GM18861 (cell line): ENCODE data around the gene ZNF234.
"Not testable (repeated sequence)": the region's sequence is repeated elsewhere in the genome, so short reads cannot be mapped to it uniquely, and the experiment has no call there.

Experiments used
- ATAC-seq: cut with Tn5 transposase; IDR thresholded peaks from one replicate; pipeline ENCODE4 v1.9.1; 2021; ENCODE audit not compliant: unreplicated experiment

Gene ZNF234

DNA sequence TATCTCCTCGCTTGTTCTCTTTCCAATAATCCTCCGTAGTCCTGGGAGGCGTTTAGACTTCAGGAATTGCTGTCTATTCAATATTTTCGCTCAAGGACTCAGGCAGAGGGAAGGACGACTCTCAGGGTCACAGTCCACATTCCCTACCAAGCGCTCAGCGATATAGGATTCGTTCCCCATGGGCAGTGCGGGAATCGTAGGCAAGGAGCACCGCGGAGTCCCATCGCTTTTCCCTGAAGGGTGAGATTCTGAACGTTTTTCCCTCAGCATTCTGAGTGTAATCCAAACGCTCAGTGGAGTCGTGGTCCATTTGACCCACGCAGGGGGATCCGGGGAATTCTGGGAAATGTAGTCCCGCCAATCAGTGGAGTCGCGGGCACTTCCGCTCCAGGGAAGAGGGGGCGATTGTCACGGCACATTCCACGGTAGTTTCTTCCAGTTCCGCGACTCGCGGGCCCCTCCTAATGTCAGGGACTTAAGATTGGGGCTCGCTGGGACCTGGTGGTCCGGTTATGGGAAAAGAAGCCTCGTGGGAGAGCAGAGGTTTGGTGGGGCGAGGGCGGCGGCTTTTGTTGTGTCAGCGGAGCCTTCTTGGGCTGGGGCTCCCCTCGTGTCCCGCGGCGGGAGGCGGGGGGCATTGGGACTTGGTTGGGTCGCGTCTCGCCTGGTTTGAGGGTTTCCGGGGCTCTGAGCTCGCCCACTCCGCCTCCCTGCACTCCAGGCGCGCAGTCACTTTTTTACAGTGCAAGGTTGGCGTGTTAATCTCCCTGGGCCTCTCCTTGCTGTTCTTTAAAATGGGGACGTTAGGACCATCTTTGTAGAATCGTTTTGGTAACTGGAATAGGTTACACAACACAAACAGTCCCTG lies at the start of gene ZNF234:
Gene ZNF234, plus strand, starts transcription at position 364 of the 868 bp plus-strand sequence. CDS start 3,079 bp downstream, outside the sequence.
- no peak for ATAC-seq

DNA sequence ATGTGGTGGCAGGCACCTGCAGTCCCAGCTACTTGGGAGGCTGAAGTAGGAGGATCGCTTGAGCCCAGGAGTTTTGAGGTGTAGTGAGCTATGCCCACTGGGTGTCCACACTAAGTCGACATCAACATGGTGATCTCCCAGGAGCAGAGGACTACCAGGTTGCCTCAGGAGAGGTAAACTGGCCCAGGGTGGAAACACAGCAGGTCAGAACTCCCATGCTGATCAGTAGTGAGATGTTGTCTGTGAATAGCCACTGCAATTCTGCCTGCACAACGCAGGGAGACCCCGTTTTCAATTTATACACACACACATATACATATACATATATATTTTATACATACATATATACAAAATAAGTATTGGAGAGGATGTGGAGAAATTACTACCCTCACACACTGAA lies 49.2 kb upstream of the ZNF234 start:
- no peak for ATAC-seq

DNA sequence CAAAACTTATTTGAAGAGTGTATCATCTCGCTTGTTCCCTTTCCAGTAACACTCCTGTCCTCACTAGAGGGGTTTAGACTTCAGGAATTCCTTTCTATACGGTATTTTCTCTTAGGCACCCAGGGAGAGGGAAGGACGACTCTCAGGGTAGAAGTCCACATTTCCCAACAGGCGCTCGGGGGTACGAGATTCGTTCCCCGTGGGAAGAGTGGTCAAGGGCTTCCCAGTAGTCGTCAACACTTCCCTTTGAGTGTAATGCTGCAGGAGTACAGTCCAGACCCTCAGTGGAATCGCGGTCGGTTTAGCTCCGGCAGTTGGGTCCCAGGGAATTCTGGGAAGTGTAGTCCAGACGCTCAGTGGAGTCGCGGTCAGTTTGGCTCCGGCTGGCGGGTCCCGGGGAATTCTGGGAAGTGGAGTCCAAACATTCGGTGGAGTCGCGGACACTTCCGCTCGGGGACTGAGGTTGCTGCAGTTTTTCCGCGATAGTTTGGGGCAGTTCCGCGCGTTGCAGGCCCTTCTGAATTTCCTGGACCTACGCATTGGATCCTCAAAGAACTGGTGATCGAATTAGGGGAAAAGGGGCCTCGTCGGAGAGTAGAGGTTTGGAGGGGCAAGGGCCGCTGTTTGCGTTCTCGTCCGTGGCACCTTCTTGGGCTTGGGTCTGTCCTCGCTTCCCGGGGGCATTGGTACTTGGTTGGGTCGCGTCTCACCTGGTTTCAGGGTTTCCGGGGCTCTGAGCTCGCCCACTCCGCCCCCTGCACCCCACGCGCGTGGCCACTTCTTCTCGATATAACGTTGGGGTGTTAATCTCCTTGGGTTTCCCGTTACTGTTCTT lies 47.2 kb upstream of the ZNF234 start, which contains the start of gene ZNF224:
Gene ZNF224, plus strand, starts transcription at position 431 of the 835 bp plus-strand sequence. CDS start 3,513 bp downstream, outside the sequence.
- peak; percentile 64 for ATAC-seq

DNA sequence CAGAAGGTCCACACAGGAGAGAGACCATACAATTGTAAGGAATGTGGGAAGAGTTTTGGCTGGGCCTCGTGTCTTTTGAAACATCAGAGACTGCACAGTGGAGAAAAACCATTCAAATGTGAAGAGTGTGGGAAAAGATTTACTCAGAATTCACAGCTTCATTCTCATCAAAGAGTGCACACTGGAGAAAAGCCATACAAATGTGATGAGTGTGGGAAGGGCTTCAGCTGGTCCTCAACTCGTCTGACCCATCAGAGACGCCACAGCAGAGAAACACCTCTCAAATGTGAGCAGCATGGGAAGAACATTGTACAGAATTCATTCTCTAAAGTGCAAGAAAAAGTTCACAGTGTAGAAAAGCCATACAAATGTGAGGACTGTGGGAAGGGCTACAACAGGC lies 33.6 kb upstream of the ZNF234 start:
- ATAC-seq, result no peak

DNA sequence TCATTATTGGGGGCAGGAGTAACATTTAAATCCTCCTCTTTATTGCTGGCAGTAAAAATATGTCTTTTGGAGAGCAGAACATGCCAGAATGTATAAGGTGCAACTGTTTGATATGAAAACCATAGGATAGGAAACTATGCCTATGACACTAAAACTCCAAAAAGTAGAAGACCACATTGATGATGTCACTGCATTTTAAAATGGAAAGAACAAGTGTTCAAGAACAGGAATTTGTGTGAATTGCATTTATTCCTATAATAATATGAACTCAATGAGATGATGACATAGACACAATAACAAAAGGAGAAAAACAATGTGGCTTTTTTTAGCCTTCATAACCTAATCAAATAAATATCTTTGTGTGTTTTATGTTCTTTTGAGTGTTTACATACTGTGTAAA lies 31.9 kb upstream of the ZNF234 start:
- no peak for ATAC-seq

DNA sequence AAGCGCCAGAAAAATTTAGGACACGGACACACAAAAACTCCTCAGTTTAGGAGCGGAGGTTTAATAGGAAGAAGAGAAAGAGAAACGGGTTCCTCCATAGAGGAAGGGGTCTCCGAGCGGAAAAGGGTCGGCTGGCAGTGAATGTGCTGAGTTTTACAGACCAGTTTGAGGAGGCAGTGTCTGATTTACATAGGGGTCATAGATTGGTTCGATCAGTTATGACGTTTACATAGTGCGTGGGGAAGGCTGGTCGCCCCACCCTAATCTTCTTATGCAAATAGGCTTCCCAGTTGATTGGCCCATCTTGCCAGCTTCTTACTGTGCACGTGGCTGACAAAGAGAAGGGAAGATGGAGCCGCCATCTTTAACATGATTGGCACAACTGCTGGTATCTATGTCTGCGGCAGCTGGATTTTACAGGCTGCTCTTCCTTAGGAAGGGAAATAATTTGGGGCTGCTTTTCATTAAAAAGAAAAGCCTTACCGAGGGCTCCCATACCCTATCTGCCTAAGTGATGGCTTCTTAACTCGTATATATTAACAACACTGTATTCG lies 29.4 kb upstream of the ZNF234 start:
- ATAC-seq, result no peak

DNA sequence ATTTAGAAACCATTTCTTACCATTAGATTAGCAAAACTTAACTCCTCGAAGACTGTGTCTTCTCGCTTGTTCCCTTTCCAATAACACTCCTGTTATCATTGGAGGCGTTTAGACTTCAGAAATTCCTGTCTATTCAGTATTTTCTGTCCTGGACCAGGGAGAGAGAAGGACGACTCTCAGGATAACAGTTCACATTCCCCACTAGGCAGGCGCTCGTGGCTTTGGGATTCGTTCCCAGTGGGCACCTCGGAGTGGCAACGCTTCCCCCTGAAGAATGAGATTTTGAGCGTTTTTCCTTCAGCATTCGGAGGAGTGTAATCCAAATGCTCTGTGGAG lies 28.6 kb upstream of the ZNF234 start:
- ATAC-seq, result no peak

DNA sequence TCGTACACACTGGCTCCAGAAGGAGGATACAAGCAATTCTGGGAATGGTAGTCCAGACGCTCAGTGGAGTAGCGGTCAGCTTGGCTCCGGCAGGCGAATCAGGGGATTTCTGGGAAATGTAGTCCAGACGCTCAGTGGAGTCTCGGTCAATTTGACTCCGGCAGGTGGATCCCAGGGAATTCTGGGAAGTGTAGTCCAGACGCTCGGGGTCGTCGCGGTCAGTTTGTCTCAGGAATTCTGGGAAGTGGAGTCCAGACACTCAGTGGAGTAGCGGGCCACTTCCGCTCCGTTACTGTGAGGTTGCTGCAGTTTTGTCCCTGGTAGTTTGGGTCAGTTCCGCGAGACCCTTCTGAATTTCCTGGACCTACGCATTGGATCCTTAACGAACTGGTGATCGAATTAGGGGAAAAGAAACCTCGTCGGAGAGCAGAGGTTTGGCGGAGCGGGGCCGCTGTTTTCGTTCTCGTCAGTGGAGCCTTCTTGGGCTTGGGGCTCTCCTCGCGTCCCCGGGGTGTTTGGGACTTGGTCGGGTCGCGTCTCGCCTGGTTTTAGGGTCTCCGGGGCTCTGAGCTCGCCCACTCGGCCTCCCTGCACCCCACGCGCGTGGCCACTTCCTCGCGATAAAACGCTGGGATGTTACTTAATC lies 28.1 kb upstream of the ZNF234 start, which contains the start of gene ZNF225:
Gene ZNF225, plus strand, starts transcription at position 262 of the 646 bp plus-strand sequence. CDS start 2,429 bp downstream, outside the sequence.
- ATAC-seq, result peak; percentile 85

DNA sequence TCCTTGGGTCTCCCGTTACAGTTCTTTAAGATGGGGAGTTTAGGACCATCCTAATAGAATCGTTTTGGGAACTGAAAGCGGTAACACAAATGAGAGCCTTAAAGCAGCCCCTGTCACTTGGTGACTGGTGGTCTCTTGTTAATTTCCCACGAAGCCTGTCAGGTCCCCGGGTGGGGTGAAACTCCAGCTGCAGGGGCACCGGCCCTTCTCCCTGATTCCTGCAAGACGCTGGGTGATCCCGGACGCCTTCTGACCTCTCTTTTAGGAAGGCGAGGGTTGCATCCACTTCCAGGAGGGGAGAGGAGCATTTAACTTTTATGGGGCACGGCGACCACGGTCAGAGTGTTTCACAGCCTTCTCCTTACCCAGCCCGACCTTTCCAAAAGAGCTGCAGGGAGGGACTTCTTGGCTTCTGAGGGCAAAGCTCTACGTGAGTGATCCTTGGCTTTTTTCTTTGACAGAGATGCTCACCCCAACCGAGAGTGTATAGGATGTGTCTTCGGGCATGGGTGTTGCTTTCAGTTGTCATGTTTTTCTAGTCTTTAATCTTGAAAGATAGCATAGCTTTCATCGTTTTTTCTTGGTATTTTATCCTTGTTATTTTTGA lies 27.5 kb upstream of the ZNF234 start:
- ATAC-seq, result no peak

DNA sequence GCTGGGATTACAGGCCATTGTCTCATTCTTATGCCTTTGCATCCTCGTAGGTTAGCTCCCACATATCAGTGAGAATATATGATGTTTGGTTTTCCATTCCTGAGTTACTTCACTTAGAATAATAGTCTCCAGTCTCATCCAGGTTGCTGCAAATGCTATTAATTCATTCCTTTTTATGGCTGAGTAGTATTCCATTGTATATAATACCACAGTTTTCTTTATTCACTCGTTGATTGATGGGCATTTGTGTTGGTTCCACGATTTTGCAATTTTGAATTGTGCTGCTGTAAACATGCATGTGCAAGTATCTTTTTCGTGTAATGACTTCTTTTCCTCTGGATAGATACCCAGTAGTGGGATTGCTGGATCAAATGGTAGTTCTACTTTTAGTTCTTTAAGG lies 20.2 kb upstream of the ZNF234 start:
- not testable (repeated sequence) for ATAC-seq

DNA sequence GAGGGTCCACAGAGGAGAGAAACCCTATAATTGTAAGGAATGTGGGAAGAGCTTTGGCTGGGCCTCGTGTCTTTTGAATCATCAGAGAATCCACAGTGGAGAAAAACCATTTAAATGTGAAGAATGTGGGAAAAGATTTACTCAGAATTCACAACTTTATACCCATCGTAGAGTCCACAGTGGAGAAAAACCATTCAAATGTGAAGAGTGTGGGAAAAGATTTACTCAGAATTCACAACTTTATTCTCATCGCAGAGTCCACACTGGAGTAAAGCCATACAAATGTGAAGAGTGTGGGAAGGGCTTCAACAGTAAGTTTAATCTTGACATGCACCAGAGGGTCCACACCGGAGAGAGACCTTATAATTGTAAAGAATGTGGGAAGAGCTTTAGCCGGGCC lies 9.4 kb upstream of the ZNF234 start:
- no peak for ATAC-seq

DNA sequence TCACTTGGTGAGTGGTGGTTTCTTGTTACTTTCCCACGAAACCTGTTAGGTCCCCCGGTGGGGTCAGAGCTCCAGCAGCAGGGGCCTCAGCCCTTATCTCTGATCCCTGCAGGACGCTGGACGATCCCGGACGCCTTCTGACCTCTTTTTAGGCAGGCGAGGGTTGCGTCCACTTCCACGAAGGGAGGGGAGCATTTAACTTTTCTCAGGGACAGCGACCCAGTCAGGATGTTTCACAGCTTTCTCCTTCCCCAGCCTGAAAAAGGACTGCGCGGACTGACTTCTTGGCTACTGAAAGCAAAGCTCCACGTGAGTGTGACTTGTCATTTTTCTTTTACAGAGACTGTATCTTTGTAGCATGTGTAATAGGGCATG lies 692 bp downstream of the ZNF234 start:
- no peak for ATAC-seq

DNA sequence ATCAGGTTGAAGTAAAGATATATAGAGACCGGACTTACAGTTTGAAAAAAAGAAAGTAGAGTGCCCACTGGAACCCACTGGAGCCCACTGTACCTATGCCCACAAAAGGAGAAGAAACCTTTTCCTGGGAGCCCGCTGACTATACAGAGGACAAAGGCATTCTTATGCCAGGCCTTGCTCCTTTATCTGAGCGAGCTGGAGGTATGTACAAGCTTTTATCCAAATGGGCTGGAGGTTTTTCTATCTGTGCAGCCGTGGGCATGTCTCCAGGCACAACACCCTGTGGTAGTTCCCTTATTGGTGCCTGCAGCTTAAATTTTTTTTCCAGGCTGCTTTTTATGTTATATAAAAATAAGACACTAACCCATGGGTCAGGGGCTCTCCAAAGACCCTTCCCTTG lies 8.4 kb downstream of the ZNF234 start:
- ATAC-seq, result no peak

DNA sequence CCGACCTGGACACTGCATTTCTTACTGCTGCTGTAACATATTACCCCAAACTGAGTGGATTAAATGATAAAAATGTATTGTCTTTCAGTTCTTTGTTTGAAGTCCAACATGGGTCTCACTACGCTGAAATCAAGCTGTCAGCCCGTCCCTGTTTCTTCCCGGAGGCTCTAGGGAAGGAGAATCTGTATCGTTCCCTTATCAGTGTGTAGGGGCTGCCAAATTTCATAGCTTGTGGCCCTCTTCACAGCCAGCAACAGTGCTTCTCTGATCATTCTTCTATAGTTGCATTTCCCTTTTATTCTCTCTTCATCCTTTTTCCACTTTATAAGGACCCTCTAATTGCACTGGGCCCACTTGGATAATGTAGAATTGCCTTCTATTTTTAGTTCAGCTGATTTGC lies 10.1 kb downstream of the ZNF234 start:
- no peak for ATAC-seq

DNA sequence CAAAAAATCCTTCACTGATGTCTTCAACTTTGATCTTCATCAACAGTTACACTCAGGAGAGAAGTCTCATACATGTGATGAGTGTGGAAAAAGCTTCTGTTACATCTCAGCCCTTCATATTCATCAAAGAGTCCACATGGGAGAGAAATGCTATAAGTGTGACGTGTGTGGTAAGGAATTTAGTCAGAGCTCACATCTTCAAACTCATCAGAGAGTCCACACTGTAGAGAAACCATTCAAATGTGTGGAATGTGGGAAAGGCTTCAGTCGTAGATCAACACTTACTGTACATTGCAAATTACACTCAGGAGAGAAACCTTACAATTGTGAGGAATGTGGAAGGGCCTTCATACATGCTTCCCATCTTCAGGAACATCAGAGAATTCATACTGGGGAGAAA lies 15.1 kb downstream of the ZNF234 start:
- ATAC-seq, result no peak

DNA sequence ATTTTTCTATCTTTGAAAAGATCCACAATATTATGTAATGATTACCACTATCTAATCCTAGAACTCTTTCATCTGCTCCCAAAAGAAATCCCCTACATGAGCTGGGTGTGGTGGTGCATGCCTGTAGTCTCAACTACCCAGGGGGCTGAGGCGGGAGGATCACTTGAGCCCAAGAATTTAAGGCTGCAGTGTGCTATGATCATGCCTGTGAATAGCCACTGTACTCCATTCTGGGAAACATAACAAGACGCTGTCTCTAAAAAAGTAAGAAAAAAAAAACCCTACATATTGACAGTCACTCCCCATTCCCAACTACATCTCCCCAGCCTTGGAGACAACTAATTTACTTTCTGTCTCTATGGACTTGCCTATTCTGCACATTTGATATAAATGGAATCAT lies 22.4 kb downstream of the ZNF234 start:
- ATAC-seq, result no peak

DNA sequence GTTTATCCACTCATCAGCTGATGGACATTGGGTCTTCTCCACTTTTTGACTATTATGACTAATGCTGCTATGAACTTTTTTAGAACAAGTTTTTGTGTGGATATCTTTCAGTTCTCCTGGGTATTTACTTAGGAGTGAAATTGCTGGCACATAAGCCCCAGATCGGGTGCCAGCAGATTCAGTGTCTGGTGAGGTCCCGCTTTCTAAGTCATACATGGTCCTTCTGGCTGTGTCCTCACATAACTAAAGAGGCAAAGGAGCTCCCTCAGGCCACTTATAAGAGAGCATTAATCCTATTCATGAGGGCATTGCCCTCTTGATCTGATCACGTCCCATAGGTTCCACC lies 22.9 kb downstream of the ZNF234 start:
- ATAC-seq, result no peak

DNA sequence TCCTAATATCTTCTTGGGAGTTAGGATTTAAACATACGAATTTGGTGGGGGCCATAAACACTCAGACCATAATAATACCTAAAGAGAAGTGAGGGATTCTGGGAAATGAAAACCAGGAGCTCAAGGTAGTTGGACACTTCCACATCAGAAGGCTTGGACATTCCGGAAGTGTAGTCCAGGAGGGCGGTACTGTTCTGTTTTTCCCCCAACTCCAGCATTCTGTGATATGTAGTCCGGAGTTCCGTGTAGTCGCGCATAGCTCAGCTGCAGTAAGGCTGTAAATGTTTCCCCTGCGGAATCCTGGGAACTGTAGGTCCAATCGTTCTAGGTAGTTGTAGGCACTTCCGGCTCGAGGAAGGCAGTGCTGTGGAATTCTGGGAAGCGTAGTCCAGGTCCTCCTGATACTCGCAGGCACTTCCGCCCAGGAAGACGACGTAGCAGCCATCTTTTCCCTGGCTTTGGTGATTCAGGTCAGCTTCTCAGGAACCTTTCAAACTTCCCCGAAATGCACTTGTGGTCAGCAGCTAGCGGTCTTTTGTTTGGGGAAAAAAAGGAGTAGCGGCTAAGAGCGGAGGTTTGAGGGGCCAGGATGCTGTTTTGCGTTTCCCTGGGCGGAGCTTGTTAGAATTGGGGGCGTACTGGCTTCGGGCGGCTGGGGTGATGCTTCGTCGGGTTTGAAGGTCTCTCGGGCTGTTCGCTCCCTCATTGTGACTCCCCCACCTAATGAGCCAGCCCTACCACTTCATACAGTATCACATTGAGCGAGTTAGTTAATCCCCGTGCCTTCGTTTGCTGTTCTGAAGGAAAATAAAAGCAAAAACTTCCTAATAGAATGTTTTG lies 23.5 kb downstream of the ZNF234 start, which contains the start of gene ZNF226:
Gene ZNF226, plus strand, starts transcription at position 428 of the 840 bp plus-strand sequence. CDS start 4,981 bp downstream, outside the sequence.
- peak; percentile 89 for ATAC-seq

DNA sequence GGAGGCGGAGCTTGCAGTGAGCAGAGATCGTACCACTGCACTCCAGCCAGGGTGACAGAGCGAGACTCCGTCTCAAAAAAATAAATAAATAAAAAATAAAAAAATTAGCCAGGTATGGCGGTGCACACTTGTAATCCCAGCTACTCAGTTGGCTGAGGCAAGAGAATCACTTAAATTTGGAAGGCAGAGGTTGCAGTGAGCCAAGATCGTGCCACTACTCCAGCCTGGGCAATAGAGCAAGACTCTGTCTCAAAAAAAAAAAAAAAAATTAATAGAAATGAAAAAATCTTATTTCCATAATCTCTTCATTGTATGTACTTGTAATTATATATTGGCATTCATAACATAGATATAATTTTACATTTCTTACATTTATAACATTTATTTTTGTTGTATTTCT lies 29.3 kb downstream of the ZNF234 start:
- ATAC-seq, result not testable (repeated sequence)

DNA sequence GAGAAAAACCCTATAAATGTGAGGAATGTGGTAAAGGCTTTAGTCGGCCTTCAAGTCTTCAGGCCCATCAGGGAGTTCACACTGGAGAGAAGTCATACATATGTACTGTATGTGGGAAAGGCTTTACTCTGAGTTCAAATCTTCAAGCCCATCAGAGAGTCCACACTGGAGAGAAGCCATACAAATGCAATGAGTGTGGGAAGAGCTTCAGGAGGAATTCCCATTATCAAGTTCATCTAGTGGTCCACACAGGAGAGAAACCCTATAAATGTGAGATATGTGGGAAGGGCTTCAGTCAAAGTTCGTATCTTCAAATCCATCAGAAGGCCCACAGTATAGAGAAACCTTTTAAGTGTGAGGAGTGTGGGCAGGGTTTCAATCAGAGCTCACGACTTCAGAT lies 35.2 kb downstream of the ZNF234 start:
- ATAC-seq, result no peak
